HFFc6 (cell line): Measurements from ENCODE around the gene DHX36. TPM values are rescaled to one million over a fixed set of nuclear protein-coding genes. Genes with fewer than 3 reads are reported as not detected.

Experiments
- DNase-seq: peaks from one replicate; pipeline ENCODE4 v3.0.0-alpha.2; 2018
- H3K27ac Mint-ChIP-seq: 2 replicates; pipeline ENCODE4 v1.8.0; 2020; ENCODE audit warnings: mild to moderate bottlenecking, mixed read lengths
- H3K27me3 Mint-ChIP-seq: 2 replicates; pipeline ENCODE4 v1.8.0; 2021; ENCODE audit warnings: mild to moderate bottlenecking, moderate library complexity, mixed read lengths; ENCODE audit not compliant: insufficient read depth
- H3K36me3 Mint-ChIP-seq: 2 replicates; pipeline ENCODE4 v1.8.0; 2021; ENCODE audit warnings: low read depth, mixed read lengths
- H3K4me1 Mint-ChIP-seq: 2 replicates; pipeline ENCODE4 v1.8.0; 2020; ENCODE audit warnings: low read depth, mixed read lengths
- H3K4me3 Mint-ChIP-seq: 2 replicates; pipeline ENCODE4 v1.8.0; 2020; ENCODE audit warnings: mild to moderate bottlenecking, moderate library complexity, mixed read lengths
- H3K9me3 Mint-ChIP-seq: 2 replicates; pipeline ENCODE4 v1.8.0; 2020; ENCODE audit warnings: mild to moderate bottlenecking, mixed read lengths
- CTCF ChIP-seq: fragments of 200-600 bp; sonication (generic); IDR thresholded peaks from 2 replicates; pipeline ENCODE4 v1.5.0; 2021; ENCODE audit warnings: antibody characterized with exemption, mild to moderate bottlenecking
- total RNA-seq, 6 experiments: library from RNA; stranded (reverse); fragmentation: NEBNext Ultra II Directional; extraction: Animal tissue kit (Norgen Biotek cat#: 25700); gene quantifications; 2 replicates in 1 of 6; 3 replicates in 5 of 6; pipeline ENCODE4 v1.2.3, GENCODE V29; 2021

The DHX36 gene
- total RNA-seq, 6 experiments from 2014 or later: 49.3 to 62.9 (median 55.7) TPM

- Mint-ChIP-seq H3K27me3 (no peaks in the 10 kb centered on the region), H3K4me1 (peaks cover 17% of the 10 kb centered on the region), H3K27ac (0 out of 2 replicates have a peak overlapping the region, but pooled peaks have one; percentile 8), H3K4me3 (no peak overlapping the region), H3K9me3 (no peaks in the 10 kb centered on the region), H3K36me3 (peaks cover 39% of the 10 kb centered on the region)
- peak; percentile 18 for DNase-seq
- TF ChIP-seq CTCF: no peak
These were observed 13.4 kb downstream of the DHX36 start for GRCh38 chr3:154310840-154311239.

- Mint-ChIP-seq H3K27ac (no peak overlapping the region), H3K9me3 (no peaks in the 10 kb centered on the region), H3K4me3 (no peak overlapping the region), H3K36me3 (peaks cover 27% of the 10 kb centered on the region), H3K4me1 (peaks cover 26% of the 10 kb centered on the region), H3K27me3 (no peaks in the 10 kb centered on the region)
- TF ChIP-seq CTCF: no peak
- DNase-seq: no peak
These were observed 16.9 kb downstream of the DHX36 start for GRCh38 chr3:154307363-154307762.

- Mint-ChIP-seq H3K4me3 (no peak overlapping the region), H3K9me3 (no peaks in the 10 kb centered on the region), H3K4me1 (peaks cover 21% of the 10 kb centered on the region), H3K27ac (peak overlapping the region; percentile 33; the same call in 1 of the 2 replicates), H3K27me3 (no peaks in the 10 kb centered on the region), H3K36me3 (peaks cover 41% of the 10 kb centered on the region)
- no peak for DNase-seq
- TF ChIP-seq CTCF: no peak
These were observed 19.4 kb downstream of the DHX36 start for GRCh38 chr3:154304936-154305335.

- Mint-ChIP-seq H3K9me3 (no peaks in the 10 kb centered on the region), H3K27me3 (no peaks in the 10 kb centered on the region), H3K27ac (peak overlapping the region; percentile 64), H3K4me1 (peaks cover 21% of the 10 kb centered on the region), H3K4me3 (no peak overlapping the region), H3K36me3 (peaks cover 34% of the 10 kb centered on the region)
- TF ChIP-seq CTCF: no peak
- peak; percentile 49 for DNase-seq
These were observed 20.0 kb downstream of the DHX36 start for GRCh38 chr3:154304116-154304786.

- H3K27ac Mint-ChIP-seq: no peak overlapping the region
These were observed 22.7 kb downstream of the DHX36 start for GRCh38 chr3:154301561-154301960.

More at GRCh38 chr3:154301561-154301960, 22.7 kb downstream of the DHX36 start:
- DNase-seq: no peak
- no peak for TF ChIP-seq CTCF
- H3K36me3 Mint-ChIP-seq: peaks cover 29% of the 10 kb centered on the region
- peaks cover 10% of the 10 kb centered on the region for H3K4me1 Mint-ChIP-seq
- H3K9me3 Mint-ChIP-seq: no peaks in the 10 kb centered on the region
- no peak overlapping the region for H3K4me3 Mint-ChIP-seq
- H3K27me3 Mint-ChIP-seq: no peaks in the 10 kb centered on the region
